ENCODE data around the gene ERBB2. TPM values are rescaled to one million over a fixed set of nuclear protein-coding genes. Genes with fewer than 3 reads are reported as not detected.

Gene ERBB2
- polyA plus RNA-seq, 1 donor = 175 TPM

DNA sequence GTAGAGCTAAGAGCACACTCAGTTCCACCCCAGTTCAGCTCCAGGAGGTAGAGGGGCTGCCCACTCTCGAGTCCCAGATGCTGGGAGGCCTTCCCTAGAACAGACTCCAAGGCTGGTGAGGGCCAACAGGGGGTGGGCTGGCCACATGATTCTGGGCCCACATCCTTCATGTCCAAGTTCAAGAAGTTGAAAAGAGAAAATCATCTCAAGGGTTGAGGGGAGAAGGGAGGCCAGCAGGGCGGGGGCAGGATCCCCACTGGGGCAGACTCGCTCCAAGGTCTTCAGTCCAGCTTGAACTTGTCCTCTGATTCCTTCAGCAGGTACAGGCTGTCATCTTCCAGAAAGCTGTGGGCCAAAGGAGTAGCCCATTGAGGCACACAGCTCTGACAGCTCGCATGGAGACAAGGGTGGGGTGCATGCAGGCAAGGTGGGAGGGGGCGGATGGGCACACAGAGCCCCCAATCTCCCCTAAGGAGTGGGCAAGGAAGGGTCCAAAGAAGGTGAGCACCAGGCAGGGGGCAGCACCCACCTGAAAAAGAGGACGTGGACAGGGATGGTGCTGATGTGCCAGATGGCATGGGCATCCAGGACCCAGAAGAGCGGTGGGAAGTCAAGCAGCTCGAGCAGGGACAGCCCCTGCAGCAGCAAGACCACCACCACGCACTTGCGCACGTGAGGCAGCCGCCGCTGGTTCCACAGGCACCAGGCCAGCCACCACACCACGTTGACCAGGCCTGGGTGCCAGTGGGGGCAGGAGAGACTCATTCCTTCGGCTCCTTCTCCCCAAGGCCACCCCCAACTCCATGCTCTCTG lies 27.1 kb upstream of the ERBB2 start:
- Histone ChIP-seq H3K27ac (ENCODE audit: low read length) (peak overlapping the region; percentile 57), H3K4me1 (ENCODE audit: control insufficient read depth, insufficient read depth, low read length) (peaks cover 67% of the 10 kb centered on the region), H3K4me3 (ENCODE audit: low read length) (no peak overlapping the region), H3K36me3 (ENCODE audit: control insufficient read depth, insufficient read depth, low read length) (peaks cover 4% of the 10 kb centered on the region), H3K27me3 (ENCODE audit: control insufficient read depth, insufficient read depth, low read length) (peaks cover 13% of the 10 kb centered on the region), H3K9me3 (ENCODE audit: control insufficient read depth, low read depth, low read length) (no peaks in the 10 kb centered on the region)
- no CpG with 5 or more reads among the region's 15 CpGs for WGBS (ENCODE audit: insufficient coverage, low lambda C conversion rate)
- DNase-seq = no peak

GRCh38 chr17:39673335-39674081 lies 26.4 kb upstream of the ERBB2 start:
- Histone ChIP-seq H3K27me3 (ENCODE audit: control insufficient read depth, insufficient read depth, low read length) (peaks cover 10% of the 10 kb centered on the region), H3K4me1 (ENCODE audit: control insufficient read depth, insufficient read depth, low read length) (peaks cover 72% of the 10 kb centered on the region), H3K4me3 (ENCODE audit: low read length) (no peak overlapping the region), H3K27ac (ENCODE audit: low read length) (no peak overlapping the region), H3K9me3 (ENCODE audit: control insufficient read depth, low read depth, low read length) (no peaks in the 10 kb centered on the region), H3K36me3 (ENCODE audit: control insufficient read depth, insufficient read depth, low read length) (peaks cover 4% of the 10 kb centered on the region)
- WGBS (ENCODE audit: insufficient coverage, low lambda C conversion rate) = no CpG with 5 or more reads among the region's 13 CpGs
- no peak for DNase-seq

DNA sequence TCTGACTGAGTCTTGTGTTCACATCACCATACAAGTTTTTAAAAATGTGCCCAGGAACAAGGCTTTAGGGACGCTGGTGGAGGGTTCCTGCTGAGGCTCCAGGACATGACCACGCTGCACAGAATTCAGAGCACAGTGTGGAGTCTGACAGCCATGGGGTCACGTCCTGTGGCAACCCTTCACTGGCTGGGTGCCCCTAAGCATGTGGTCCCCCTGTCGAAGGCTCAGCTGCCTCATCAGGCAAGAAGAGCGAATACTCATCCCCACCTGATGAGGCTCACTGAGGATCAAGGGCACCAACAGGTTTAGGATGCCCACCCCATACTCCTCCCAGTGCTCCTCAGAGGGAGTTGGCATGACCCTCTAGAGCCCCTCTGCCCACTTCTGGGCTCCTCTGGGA lies 25.7 kb upstream of the ERBB2 start:
- Histone ChIP-seq H3K9me3 (ENCODE audit: control insufficient read depth, low read depth, low read length) (no peaks in the 10 kb centered on the region), H3K27me3 (ENCODE audit: control insufficient read depth, insufficient read depth, low read length) (peaks cover 7% of the 10 kb centered on the region), H3K36me3 (ENCODE audit: control insufficient read depth, insufficient read depth, low read length) (peaks cover 4% of the 10 kb centered on the region), H3K4me1 (ENCODE audit: control insufficient read depth, insufficient read depth, low read length) (peaks cover 75% of the 10 kb centered on the region), H3K4me3 (ENCODE audit: low read length) (no peak overlapping the region), H3K27ac (ENCODE audit: low read length) (peak overlapping the region; percentile 82)
- no peak for DNase-seq
- WGBS (ENCODE audit: insufficient coverage, low lambda C conversion rate) = no CpG with 5 or more reads among the region's 5 CpGs

DNA sequence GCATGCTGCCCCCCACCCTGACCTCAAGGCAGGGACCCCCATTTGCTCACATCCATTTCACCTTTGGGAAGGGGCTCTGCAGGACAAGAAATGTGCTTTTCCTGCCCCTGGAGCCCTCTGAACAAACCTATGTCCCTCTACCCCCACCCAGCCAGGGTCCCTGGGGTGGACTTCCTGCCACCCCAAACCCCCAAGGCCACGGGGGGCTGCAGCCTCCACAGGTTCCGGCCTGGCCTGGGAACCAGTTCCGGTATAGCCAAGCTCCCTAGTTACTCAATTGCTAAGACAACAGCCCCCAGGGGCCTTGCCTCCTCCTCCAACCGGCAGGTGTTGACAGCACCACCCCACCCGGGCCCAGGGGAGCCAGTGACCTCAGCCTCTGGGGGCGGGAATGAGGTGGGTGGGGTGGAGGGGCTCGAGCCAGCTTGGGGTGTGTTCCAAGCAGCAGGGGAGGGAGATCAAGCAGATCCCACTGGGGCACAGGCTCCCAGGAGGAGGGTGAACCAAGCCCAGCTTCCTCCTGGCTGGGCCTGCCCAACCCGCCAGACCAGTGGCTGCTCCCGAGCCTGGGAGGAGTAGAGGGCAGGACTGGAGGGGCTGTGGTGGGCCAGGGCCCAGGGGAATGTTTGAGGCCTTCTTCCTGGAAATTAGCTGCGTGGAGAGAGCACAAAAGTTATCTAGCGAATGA lies 25.0 kb upstream of the ERBB2 start:
- peak; percentile 86 to 93 for DNase-seq
- Histone ChIP-seq H3K27ac (ENCODE audit: low read length) (peak overlapping the region; percentile 82), H3K9me3 (ENCODE audit: control insufficient read depth, low read depth, low read length) (no peaks in the 10 kb centered on the region), H3K4me1 (ENCODE audit: control insufficient read depth, insufficient read depth, low read length) (peaks cover 82% of the 10 kb centered on the region), H3K36me3 (ENCODE audit: control insufficient read depth, insufficient read depth, low read length) (peaks cover 8% of the 10 kb centered on the region), H3K4me3 (ENCODE audit: low read length) (no peak overlapping the region), H3K27me3 (ENCODE audit: control insufficient read depth, insufficient read depth, low read length) (peaks cover 3% of the 10 kb centered on the region)
- no CpG with 5 or more reads among the region's 11 CpGs for WGBS (ENCODE audit: insufficient coverage, low lambda C conversion rate)

DNA sequence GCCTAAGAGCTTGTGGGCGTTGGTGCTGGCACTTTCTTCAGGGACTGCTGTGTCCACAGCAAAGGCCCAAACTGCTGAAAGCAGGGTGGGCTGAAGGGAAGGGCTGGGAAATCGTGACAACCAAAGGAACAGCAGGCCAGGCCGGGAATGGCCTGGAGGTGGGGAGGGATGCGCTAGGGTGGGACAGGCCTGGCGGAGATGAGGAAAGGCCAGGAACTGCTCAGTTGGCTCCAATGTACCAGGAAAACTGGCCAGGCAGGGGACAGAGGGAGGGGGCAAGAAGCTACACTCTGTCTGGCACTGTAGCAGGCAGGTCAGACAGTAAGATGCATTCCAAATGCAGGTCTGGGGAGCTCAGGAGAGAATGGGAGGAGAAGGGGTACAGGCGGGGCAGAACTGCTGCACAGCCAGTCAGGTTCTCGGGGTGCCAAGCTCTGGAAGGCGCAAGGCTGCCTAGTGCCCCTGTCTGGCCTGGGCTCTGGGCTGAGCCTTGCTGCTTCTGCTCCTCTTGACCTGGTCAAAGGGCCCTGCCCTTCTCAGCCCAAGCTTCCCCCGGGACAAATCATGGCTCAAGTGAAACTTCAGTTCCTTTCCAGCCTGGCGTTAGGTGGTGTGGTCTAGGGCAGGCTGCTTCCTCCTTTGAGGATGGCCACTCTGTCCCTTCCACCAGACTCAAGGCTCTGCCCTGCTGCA lies 24.3 kb upstream of the ERBB2 start:
- no peak for DNase-seq
- Histone ChIP-seq H3K4me1 (ENCODE audit: control insufficient read depth, insufficient read depth, low read length) (peaks cover 89% of the 10 kb centered on the region), H3K27me3 (ENCODE audit: control insufficient read depth, insufficient read depth, low read length) (no peaks in the 10 kb centered on the region), H3K4me3 (ENCODE audit: low read length) (no peak overlapping the region), H3K9me3 (ENCODE audit: control insufficient read depth, low read depth, low read length) (no peaks in the 10 kb centered on the region), H3K36me3 (ENCODE audit: control insufficient read depth, insufficient read depth, low read length) (peaks cover 8% of the 10 kb centered on the region), H3K27ac (ENCODE audit: low read length) (peak overlapping the region; percentile 82)
- no CpG with 5 or more reads among the region's 10 CpGs for WGBS (ENCODE audit: insufficient coverage, low lambda C conversion rate)

DNA sequence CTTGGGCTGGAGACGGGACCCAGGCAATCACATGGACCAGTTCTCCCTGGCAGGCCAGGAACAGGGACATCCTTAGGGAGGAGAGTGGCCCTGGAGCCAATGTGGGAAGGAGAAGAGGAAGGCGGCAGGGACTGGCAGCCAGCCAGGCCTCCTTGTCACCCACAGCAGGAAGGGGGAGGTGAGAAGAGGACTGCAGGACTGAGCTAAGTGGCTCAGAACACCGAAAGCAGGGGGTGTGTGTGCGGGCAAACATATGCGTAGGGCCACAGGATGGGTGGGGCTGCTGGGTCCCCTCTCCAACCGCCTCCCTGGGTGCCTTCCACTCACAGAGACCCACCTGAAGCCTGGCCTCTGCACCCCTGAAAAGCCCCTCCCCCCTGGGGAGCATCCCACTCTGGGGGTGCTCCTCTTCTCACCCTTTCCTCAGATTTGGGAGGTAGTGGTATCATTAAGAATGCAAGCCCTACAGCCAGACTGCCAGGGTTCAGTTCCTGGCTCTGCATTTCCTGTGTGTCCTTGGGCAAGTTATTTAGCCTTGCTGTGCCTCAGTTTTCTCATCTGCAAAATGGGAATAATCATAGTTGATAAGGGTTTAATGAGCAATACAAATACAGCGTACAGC lies 23.6 kb upstream of the ERBB2 start:
- whole genome bisulfite sequencing (ENCODE audit: insufficient coverage, low lambda C conversion rate) = no CpG with 5 or more reads among the region's 7 CpGs
- peak; percentile 78 to 89 for DNase-seq
- H3K4me3 ChIP-seq (ENCODE audit: low read length) = no peak overlapping the region
- H3K9me3 ChIP-seq (ENCODE audit: control insufficient read depth, low read depth, low read length) = no peaks in the 10 kb centered on the region
- H3K27ac ChIP-seq (ENCODE audit: low read length) = peak overlapping the region; percentile 82
- H3K36me3 ChIP-seq (ENCODE audit: control insufficient read depth, insufficient read depth, low read length) = peaks cover 11% of the 10 kb centered on the region
- no peaks in the 10 kb centered on the region for H3K27me3 ChIP-seq (ENCODE audit: control insufficient read depth, insufficient read depth, low read length)
- peaks cover 94% of the 10 kb centered on the region for H3K4me1 ChIP-seq (ENCODE audit: control insufficient read depth, insufficient read depth, low read length)

- Histone ChIP-seq H3K4me1 (ENCODE audit: control insufficient read depth, insufficient read depth, low read length) (peaks cover 88% of the 10 kb centered on the region), H3K27ac (ENCODE audit: low read length) (peak overlapping the region; percentile 86)
- no CpG with 5 or more reads among the region's 8 CpGs for whole genome bisulfite sequencing (ENCODE audit: insufficient coverage, low lambda C conversion rate)
These were observed 22.8 kb upstream of the ERBB2 start for GRCh38 chr17:39677072-39677471.

DNA sequence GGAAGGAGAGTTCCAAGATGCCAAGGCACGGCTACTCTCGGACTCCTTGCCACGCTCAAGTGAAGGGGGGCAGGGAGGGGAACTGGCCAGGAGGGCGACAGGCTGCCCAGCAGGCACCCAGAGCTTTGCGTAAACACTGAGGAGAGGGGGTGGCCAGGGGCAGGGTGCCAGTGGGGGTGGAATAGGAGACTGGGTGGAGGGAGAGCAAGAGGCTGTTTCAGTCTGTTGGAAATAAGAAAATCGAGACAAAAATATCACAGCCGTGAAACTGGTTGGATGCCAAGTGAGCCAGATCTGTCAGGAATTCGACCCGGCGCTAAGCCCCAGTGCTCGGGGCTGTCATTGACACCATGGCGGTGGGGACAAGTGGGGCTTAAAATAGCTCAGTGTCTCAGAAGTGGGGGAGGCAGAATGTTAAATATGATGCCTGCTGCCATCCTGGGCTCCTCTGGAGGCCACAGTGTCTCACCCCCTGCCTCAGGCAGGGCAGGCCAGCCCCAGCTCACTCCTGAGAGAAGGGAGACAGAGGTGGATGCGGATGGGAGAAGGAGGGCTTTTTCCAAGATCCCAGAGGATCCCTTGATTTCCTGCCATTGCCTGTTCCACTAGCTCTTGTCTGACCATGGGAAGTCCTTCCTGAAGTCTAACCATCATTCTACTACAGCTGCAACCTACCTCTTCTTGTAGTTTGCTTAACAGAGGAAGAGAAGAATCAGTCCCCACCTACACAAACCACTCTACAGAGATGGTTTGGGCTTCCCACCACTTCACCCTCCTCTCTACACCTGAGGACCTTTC lies 22.1 kb upstream of the ERBB2 start:
- Histone ChIP-seq H3K4me1 (ENCODE audit: control insufficient read depth, insufficient read depth, low read length) (peaks cover 81% of the 10 kb centered on the region), H3K27me3 (ENCODE audit: control insufficient read depth, insufficient read depth, low read length) (no peaks in the 10 kb centered on the region), H3K4me3 (ENCODE audit: low read length) (no peak overlapping the region), H3K27ac (ENCODE audit: low read length) (peak overlapping the region; percentile 86), H3K36me3 (ENCODE audit: control insufficient read depth, insufficient read depth, low read length) (peaks cover 11% of the 10 kb centered on the region), H3K9me3 (ENCODE audit: control insufficient read depth, low read depth, low read length) (no peaks in the 10 kb centered on the region)
- DNase-seq = no peak
- WGBS (ENCODE audit: insufficient coverage, low lambda C conversion rate) = no CpG with 5 or more reads among the region's 13 CpGs

More at GRCh38 chr17:39677072-39677471, 22.8 kb upstream of the ERBB2 start:
- peaks cover 11% of the 10 kb centered on the region for H3K36me3 ChIP-seq (ENCODE audit: control insufficient read depth, insufficient read depth, low read length)
- H3K4me3 ChIP-seq (ENCODE audit: low read length) = no peak overlapping the region
- DNase-seq = no peak
- H3K9me3 ChIP-seq (ENCODE audit: control insufficient read depth, low read depth, low read length) = no peaks in the 10 kb centered on the region
- H3K27me3 ChIP-seq (ENCODE audit: control insufficient read depth, insufficient read depth, low read length) = no peaks in the 10 kb centered on the region

DNA sequence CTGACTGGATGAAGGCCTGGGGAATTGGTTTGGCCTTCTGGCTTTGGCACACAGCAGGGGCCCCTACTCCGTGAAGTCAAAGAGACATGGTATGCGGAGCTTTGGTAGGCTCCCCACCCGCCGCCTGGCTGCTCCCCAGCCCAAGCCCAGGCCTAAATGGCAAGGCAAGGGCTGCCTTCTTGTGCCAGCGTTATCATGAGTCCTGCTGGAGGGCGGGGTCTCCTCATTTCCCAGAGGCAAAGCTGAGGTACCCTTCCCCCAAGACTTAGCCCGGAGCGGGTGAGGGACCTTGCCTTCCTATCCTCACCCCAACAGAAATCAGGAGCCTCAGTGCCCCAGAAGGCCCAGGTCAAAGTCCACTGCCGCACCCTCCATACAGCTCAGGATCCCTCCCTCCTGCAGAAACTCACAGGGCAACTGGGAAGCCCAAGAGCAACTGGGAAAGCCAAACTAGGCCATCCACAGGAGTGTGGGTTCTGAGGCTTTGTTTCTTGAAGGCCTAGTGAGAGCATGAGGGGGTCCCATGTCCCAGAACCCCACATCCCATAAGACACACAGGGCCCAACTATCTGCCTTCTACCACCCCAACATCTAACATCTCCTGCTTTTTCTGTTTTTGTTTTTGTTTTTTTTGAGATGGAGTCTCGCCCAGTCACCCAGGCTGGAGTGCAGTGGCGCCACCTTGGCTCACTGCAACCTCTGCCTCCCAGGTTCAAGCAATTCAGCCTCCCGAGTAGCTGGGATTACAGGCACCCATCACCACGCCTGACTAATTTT lies 21.3 kb upstream of the ERBB2 start:
- H3K4me3 ChIP-seq (ENCODE audit: low read length) = no peak overlapping the region
- H3K27me3 ChIP-seq (ENCODE audit: control insufficient read depth, insufficient read depth, low read length) = no peaks in the 10 kb centered on the region
- H3K9me3 ChIP-seq (ENCODE audit: control insufficient read depth, low read depth, low read length) = no peaks in the 10 kb centered on the region
- DNase-seq = peak; percentile 95 to 98
- WGBS (ENCODE audit: insufficient coverage, low lambda C conversion rate) = no CpG with 5 or more reads among the region's 13 CpGs
- peak overlapping the region; percentile 86 for H3K27ac ChIP-seq (ENCODE audit: low read length)
- peaks cover 78% of the 10 kb centered on the region for H3K4me1 ChIP-seq (ENCODE audit: control insufficient read depth, insufficient read depth, low read length)
- peaks cover 17% of the 10 kb centered on the region for H3K36me3 ChIP-seq (ENCODE audit: control insufficient read depth, insufficient read depth, low read length)
